ENCODE data around the gene CDK15.
"Not testable (repeated sequence)": the region's sequence is repeated elsewhere in the genome, so short reads cannot be mapped to it uniquely, and the experiment has no call there.

Gene CDK15

DNA sequence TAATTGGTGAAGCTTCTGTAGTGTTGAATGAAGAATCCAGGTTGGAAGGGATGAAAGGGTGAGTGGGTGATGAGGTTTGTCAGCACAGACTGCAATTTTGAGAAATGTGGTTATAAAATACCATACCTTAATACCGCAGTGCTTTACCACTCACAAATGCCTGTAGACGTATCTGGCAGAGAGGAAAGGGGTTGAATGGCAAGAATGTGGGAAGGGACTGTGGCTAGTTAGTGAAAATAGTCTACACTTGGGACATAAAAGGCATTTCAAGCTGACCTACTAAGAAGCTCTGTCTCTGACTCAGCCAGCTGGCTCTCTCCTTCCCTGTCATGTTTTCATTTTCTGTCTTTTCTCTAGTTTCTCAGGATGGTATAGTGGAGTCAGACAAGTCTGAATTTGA lies 25.1 kb downstream of the CDK15 start:
- DNase-seq (ENCODE audit: low read depth) = no peak

DNA sequence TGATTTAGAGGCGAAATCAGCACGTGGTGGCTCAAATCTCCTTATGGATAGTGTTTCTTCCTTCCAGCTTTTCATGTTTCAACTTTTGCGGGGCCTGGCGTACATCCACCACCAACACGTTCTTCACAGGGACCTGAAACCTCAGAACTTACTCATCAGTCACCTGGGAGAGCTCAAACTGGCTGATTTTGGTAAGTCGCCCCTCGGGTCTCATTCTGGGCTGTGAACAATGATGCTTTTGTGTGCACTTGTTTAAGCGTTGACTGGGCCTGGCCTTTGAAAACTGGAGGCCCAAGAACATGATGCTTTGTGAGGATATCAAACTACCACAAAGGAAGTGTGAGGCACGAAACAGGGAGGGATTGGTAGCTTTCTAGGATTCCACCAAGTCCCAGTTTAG lies 27.4 kb downstream of the CDK15 start:
- DNase-seq (ENCODE audit: low read depth) = no peak

DNA sequence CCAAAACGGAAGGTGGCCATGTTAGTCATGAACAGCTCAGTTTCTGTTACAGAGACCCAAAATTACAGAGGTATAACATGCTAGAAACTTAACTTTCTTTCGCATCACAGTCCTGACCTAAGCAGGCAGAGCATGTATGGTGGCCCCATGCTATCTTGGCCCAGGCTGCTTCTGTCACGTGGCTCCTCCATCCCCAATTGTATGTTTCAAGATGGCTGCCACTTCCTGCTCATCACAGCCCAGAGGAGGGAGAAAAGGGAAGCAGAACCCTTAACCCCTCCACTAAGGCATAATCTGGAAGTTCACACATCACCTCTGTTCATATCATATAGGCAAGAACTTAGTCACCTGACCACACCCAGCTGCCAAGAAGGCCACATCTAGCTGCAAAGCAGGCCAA lies 28.7 kb downstream of the CDK15 start:
- no peak for DNase-seq (ENCODE audit: low read depth)

DNA sequence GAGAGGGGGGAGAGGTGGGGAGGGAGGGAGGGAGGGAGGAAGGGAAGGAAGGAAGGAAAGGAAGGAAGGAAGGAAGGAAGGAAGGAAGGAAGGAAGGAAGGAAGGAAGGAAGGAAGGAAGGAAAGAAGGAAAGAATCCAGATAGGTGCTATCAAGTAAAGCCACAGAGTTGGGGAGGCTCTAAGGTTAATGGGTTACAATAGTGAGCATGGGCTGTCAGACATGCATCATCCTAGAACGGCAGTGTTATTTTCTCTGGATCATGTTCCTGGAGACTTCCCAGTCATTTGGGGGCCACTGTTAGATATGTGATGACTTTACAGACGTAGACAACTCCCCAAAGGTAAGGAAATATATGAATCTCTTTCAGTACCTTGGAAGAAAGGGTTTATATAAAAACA lies 31.1 kb downstream of the CDK15 start:
- DNase-seq (ENCODE audit: low read depth) = no peak

DNA sequence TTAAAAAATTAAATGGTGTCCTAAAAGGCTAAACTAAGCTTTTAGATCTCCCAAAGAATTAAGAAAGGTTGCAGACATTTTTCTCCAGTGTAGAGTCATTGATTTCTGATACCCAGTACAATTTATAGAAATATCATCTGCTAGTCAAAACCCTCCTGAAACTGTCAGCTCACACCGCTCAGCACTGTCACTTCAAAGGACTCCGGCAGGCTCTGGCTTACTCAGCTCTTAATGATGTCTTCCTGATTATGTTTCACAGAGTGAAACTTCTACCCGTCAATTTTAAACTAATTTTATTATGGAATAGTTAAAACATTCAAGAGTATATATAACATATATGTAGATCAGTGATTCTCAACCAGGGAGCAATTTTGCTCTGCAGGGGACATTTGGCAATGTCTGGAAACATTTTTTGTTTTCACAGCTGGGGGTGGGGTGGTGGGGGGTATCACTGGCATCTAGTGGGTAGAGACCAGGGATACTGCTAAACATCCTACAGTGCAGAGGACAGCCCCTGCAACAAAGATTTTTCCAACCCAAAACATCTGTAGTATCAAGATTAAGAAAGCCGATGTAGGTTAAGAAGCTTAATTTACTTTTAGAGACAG lies 31.6 kb downstream of the CDK15 start:
- no peak for DNase-seq (ENCODE audit: low read depth)

DNA sequence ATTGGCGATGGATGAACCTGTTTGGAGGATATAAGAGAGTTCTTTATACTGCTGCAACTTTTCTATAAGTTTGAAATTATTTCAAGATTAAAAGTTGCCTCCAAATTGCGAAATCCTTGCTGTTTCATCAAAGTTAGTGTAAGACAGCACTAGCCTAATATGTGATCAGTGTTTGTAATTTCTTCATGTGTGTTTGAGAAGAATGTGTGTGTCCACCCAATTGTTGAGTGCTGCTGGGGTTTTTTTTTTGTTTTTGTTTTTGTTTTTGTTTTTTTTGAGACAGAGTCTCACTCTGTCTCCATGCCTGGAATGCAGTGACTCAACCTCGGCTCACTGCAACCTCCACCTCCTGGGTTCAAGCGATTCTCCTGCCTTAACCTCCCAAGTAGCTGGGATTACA lies 33.4 kb downstream of the CDK15 start:
- DNase-seq (ENCODE audit: low read depth) = no peak

DNA sequence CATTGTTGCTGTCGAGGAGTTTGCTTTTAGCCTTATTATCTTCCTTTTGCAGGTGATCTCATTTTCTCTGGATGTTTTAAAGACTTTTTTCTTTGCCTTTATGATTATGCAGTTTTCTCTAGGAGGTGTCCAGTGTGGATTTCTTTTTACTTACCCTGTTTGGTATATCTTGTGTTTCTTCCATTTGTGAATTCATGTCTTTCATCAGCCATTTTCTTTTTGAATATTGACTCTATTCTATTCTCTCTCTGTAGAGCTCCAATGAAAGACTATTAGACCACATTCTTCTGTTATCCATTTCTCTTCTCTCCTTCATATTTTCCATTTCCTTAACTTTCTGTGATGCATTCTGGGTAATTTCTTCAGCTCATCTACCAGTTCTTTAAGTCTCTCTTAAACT lies 34.4 kb downstream of the CDK15 start:
- DNase-seq (ENCODE audit: low read depth) = no peak

DNA sequence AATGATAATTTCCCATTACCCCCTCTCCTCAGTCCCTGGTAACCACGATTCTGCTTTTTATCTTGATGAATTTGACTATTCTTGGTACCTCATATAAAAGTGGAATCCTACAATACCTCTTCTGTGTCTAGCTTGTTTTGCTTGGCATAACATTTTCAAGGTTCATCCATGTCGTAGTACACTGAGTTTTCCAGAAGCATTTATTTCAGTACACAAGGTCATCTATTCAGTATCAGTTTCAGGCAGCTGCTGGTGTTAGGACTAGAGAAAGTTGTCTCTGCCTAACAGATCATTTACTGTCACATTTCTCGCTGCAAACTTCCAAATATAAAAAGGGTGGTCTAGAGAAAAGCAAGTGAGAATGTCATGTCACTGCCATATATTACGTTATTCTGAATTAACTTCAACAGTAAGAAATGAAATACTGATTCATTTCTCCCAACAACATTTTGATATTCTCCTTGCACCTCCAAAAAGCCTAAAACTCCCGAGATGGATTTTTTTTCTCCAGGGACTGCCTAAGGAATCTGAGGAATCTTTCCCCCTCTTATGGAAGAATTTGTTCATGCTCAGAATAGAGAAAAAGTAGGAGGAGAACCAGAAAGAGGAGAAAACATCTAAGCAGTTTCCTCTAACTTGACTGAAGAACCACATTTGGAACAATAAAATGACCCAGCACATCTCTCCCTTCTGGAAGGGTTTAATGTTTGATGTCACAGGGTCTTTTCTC lies 36.0 kb downstream of the CDK15 start:
- no peak for DNase-seq (ENCODE audit: low read depth)

DNA sequence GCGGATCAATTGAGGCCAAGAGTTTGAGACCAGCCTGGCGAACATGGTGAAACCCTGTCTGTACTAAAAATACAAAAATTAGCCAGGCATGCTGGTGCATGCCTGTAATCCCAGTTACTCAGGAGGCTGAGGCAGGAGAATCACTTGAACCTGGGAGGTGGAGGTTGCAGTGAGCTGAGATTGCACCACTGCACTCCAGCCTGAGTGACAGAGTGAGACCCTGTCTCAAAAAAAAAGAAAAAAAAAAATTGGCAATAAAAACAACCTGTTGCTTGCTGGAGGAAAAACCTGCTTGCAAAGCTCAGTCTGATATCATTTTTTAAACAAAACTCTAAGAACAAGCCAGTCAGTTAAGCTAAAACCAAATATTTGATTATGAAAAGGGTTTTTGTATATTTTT lies 38.6 kb downstream of the CDK15 start:
- not testable (repeated sequence) for DNase-seq (ENCODE audit: low read depth)

DNA sequence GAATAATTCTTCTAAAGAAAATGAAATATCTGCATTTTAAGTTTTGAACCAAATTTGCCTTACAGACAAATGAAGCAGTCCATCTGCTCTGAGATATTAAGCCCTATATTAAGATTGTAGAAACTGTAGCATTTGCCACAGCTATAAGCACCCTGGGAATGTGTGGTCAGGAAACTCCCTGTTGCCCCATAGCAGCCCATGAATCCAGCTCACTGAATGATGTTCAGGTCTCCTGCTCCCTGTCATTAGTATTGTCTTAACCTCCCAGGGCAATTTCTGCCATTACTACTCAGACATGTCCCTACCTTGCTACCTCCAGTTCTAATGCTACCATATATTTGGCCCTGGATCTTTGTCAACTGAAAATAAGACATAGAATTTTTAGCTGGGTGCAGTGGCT lies 41.1 kb downstream of the CDK15 start:
- DNase-seq (ENCODE audit: low read depth) = no peak

DNA sequence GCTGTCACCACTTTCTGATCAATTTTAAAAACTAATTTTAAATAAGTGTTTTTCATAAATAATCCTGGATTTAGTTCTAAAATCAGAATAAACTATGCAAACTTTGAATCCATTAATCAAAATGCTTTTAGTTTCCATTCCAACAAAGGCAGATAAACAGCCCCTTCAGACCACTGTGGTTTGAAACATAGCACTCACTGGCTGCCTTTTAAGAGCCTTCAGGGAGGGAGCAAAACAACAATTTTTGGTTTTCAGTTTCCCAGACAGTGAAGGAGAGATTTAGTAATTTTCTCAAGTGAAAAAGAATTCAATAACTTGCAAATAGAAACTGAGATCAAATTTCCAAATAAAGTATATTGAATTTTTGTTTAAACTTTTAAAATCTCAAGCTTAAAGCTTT lies 46.1 kb downstream of the CDK15 start:
- no peak for DNase-seq (ENCODE audit: low read depth)

DNA sequence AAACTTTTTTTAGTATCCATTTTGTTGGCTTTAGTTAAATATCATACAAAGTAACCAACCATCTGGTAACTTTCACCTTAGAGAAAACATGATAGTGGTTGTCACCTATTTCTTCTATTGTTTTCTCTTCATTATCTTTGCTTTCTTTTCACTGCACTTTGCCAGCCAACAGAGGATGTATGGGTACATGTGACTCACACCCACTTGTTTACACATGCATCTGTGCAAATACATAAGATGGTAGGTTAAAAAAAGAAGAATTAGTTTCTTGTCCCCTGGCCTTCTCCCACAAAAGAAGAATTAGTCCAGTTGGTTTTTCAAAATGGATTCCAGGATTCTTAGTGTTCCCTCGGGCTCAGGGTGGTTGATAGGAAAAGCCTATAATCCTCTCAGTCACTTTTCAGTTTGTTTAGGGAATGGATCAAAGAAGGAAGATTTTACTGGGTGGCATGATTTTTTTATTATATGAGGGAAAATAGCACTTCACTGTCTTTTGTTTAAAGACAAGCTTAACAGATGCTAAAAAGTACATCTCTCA lies 46.6 kb downstream of the CDK15 start:
- DNase-seq (ENCODE audit: low read depth) = no peak

DNA sequence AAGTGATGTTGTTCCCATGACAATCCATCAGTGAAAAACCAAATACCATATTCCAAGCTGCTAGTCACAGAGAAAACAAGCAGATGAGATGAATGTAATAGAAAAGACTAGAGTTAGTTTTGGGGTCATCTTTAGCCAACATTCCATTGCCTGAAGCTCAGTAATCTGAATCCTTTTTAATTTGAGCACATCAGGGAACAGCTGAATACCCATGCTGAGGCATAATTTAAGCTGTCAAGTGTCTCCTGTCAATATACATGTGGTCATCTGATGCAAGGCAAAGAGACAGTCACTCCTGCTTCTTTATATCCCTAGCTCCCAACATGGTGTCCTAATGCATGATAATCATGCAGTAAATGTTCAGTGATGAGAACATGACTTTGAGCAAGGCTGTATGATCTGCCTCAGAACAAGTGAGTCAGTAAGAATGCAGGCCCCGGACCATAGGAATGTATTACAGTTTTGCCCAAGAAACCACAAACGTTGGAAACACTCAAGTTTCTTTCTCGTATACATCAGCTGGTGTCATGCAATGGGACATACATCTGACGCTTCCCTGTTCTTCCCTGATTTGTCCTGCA lies 48.0 kb downstream of the CDK15 start:
- DNase-seq (ENCODE audit: low read depth) = no peak

DNA sequence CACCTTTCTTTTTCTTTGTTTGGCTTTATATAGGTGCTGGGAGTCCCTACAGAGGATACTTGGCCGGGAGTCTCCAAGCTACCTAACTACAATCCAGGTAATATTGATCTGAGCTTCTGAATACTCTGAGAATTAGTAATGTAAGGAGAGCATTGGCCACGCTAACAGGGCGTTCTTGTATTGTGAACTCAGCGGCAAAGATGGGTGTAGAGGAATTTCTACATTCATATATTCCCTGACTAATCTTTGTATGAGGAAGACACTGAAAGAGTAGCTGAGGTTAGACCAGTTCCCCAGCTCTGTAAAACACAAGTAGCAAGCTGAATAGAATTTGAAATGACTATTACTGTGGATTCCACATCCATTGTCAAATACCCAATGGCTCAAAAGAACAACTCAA lies 48.5 kb downstream of the CDK15 start:
- DNase-seq (ENCODE audit: low read depth) = no peak

DNA sequence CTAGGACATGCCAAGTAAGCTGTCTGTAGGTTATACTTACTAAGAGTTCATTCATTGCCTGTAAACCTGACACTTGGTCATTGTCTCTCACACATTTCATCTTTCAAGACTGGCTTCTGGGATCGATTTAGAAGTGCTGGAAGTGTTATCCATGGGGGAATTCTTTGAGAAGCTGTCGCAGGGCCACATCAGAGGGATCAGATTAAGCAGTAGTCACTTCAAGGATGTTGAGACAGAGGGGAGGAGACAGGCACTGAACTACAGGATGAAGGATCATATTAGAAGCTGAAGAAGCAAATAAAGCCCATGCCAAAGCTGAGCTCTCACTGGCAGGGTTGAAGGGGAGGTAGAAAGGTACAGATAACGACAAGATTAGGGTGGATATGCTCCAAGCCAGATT lies 49.0 kb downstream of the CDK15 start:
- DNase-seq (ENCODE audit: low read depth) = no peak

DNA sequence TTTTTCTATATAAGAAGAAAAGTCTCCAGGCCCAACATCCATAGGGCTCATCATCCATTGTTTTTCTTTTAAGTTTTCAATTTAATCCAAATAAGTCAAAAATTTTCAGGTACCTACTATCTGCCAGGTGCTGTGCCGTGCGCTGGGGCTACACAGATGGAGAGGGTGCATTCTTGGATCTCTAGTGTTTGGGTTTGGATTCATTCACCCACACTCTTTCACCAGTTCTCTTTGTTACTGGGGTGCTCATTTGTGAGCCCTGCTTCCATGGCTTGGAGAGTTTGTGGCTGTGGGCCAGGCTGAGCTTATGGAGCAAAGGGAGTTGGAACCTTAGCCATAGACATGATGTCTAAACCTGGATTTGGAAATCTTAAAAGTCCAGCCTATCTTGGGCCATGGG lies 51.0 kb downstream of the CDK15 start:
- DNase-seq (ENCODE audit: low read depth) = no peak

DNA sequence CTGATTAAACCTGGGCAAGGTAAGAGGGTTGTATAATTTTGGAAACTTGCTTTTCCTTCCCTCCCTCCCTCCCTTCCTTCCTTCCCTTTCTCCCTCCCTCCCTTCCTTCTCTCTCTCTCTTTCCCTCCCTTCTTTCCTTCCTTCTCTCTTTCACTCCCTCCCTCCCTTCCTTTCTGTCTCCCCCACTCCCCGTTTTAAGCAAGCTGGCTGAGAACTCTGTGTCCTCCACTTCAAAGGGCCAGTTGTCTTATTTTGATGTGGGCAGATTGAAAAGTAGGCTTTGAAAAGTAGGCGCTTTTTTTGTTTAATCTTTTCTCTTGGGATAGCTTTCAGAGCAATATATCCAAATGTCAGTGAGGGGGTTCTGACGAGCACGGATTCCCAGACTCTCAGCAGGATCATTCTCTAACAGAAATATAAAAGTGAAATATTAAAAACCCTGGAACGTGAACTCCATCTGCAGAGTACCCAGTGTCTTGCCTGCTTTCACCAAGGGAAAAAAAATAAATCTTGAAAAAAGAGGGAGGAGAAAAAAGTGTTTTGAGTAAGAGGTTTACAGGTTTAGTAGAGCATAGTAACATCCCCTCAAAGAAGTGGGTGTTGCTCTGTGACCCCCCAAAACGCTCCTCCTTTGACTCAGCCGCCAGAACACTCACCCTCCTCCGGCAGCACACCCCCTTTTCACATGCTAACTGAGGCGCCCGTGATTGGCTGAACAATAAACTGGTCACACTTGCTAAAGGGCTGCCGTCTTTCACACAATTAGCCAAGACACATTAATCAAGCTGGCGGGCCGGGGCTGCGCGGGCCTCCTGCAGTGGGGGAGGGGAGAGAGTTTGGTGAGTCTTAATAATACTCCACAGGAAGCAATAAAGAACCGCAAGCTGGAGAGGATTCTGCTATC lies 52.2 kb downstream of the CDK15 start:
- peak; percentile 29 for DNase-seq (ENCODE audit: low read depth)

DNA sequence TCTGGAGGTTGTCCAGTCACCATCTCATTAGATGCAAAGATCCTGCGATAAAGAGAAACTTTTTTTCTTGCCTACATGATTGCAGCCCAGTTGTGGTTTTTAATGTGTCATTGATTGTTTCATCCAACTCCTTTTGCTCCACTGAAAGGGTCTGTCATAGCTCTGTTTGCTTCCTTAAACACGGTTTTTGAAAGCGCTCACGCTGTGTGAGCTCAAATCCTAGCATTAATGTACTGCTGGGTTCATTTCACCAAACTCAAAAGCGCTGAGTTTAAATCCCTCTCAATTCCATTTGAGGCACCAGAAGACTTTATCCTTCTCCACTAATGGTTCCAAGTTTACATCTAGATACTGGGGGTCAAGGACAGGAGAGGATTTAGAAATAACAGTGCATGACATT lies 53.6 kb downstream of the CDK15 start:
- no peak for DNase-seq (ENCODE audit: low read depth)

DNA sequence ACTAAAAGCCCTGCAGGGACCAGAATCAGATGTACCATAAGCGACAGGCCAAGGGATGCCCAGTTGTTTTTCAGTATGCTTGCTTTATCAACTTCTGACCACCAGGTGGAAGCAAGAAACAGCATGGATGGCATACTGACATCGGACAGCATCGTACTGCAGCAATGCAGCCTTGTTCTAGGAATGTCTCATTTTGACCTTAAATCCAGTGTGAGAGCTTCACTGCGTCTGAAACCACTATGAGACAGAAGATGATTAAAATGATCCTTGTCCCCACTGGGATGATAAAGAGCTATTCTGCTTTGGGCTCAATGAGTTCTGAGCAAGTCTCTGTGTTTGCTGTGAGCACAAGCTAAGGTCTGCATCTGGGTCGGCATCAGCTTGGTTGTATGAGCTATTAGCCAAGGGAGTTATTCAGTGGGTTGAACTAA lies 54.3 kb downstream of the CDK15 start:
- DNase-seq (ENCODE audit: low read depth) = no peak

DNA sequence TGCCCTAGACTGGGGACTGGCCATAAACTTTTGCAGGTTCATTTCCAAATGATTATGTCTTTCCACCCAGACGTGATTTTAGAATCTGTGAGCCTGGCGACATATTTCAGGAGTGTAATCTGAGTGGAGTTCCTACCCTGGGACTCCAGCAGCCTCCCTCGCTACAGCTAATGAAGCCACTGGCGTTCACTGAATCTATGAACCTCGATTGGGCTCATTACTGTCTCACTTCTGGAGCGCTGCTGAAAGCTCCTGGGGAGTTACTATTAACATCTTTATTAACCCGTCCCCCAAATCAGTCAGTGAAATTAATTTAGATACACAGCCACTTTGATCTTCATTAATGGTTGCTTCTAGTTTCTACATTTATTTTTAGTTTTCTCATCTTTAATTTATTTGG lies 56.5 kb downstream of the CDK15 start:
- DNase-seq (ENCODE audit: low read depth) = no peak

DNA sequence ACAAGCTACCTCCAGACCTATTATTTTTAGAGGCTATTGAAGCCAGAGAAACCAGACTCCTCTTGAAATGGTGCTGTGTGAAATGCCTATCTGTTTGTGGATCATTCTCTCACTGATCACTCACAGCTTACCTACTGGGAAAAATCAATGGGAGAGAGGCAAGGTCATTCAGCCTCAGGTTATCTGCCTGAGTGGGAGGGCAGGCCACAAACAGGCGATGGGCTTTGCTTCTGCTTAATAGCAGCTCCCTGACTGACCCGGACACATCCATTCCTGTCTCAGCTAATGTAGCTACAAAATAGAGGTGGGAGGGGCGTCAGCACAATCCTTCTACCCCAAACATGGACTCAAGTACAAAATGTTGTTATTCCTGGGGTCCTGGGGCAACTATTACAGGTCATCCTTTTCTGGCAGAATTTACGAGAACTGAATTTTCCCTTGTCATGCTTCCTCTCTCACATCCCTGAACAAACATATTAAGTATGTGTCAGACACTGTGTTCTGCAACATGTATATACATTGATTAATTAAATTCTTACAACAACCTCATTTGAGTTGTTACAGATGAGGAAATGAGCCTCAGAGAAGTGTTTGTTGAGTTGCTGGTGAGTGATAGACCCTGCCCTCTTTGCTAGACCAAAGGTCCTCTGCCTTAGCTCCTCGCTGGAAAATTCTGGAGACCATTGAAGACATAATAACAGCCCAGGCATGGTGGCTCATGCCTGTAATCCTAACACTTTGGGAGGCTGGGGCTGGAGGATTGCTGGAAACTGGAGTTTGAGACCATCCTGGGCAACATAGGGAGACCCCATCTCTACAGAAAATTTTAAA lies 60.5 kb downstream of the CDK15 start:
- DNase-seq (ENCODE audit: low read depth) = no peak

DNA sequence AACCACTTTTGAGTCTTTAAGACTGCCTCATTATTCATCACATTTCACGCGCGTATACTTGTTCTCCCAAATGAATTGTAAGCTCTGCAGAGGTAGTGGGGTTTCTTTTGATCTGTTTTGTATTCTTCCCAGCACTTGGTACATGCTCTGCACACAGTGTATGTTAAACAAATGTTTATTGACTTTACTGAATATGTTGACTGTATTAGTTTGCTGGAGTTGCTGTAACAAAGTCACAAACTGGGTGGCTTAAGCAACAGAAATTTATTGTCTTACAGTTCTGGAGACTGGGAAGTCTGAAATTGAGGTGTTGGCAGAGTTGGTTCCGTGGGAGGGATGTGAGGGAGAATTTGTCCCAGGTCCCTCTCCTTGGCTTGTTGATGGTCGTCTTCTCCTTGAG lies 65.1 kb downstream of the CDK15 start:
- no peak for DNase-seq (ENCODE audit: low read depth)

Data from activated T-cell treated with anti-CD3 and anti-CD28 coated beads for 48 hours (primary cell).